ENCODE measurements around the gene TNF. TPM values are rescaled to one million over a fixed set of nuclear protein-coding genes. Genes with fewer than 3 reads are reported as not detected.

TNF gene
- not detected in 2 replicates for total RNA-seq

GRCh38 chr6:31575335-31575901 is at the start of gene TNF:
TSS of gene TNF (plus strand) at chr6:31575565. CDS start at chr6:31575742, 177 bp downstream.

GRCh38 chr6:31528821-31529328 is 46.5 kb upstream of the TNF start, which contains the start of gene MCCD1:
TSS of gene MCCD1 (plus strand) at chr6:31528962. CDS start at chr6:31529015, 53 bp downstream.

GRCh38 chr6:31541658-31542521 is 33.5 kb upstream of the TNF start, which contains the start of gene DDX39B:
TSS of gene DDX39B (minus strand) at chr6:31542003. CDS start at chr6:31540532, 1,471 bp downstream.

GRCh38 chr6:31546339-31546957 is 28.9 kb upstream of the TNF start, which contains the start of gene ATP6V1G2:
TSS of gene ATP6V1G2 (minus strand) at chr6:31546608. CDS start at chr6:31546559, 49 bp downstream.

GRCh38 chr6:31546958-31547726 is 28.2 kb upstream of the TNF start, which contains the start of gene NFKBIL1:
TSS of gene NFKBIL1 (plus strand) at chr6:31547608. CDS start at chr6:31547695, 87 bp downstream.

GRCh38 chr6:31572041-31572911 is 3.1 kb upstream of the TNF start, which contains the start of gene LTA:
TSS of gene LTA (plus strand) at chr6:31572289. CDS start at chr6:31572743, 454 bp downstream.

GRCh38 chr6:31582230-31582643 is 6.9 kb downstream of the TNF start, which contains the start of gene LTB:
TSS of gene LTB (minus strand) at chr6:31582424. CDS start at chr6:31582417, 7 bp downstream.

GRCh38 chr6:31586008-31586407 is 10.6 kb downstream of the TNF start, which contains the start of gene LST1:
TSS of gene LST1 (plus strand) at chr6:31586277. CDS start at chr6:31587300, 1,023 bp downstream.

GRCh38 chr6:31614684-31615578 is 39.6 kb downstream of the TNF start, which contains the start of gene AIF1:
TSS of gene AIF1 (plus strand) at chr6:31615234. CDS start at chr6:31615330, 96 bp downstream.

GRCh38 chr6:31620586-31621319 is 45.4 kb downstream of the TNF start, which contains the start of gene PRRC2A:
TSS of gene PRRC2A (plus strand) at chr6:31620715. CDS start at chr6:31622790, 2,075 bp downstream.

Other genes starting within 250 kb of the TNF start
- 39.8 and 53.1 TPM in 2 replicates for gene HLA-B, start 218.4 kb upstream of the TNF start, total RNA-seq
- 106 and 108 TPM in 2 replicates for gene MICA, start 172.0 kb upstream of the TNF start, total RNA-seq
- gene MICB, start 77.4 kb upstream of the TNF start, total RNA-seq, result 22.4 and 24.2 TPM in 2 replicates
- not detected in 2 replicates for gene MCCD1, start 46.6 kb upstream of the TNF start, total RNA-seq
- 498 and 551 TPM in 2 replicates for gene DDX39B, start 33.6 kb upstream of the TNF start, total RNA-seq
- 1.2 and 2.7 TPM in 2 replicates for gene ATP6V1G2, start 29.0 kb upstream of the TNF start, total RNA-seq
- 17.7 and 19.9 TPM in 2 replicates for gene NFKBIL1, start 28.0 kb upstream of the TNF start, total RNA-seq
- not detected in 2 replicates for gene LTA, start 3.3 kb upstream of the TNF start, total RNA-seq
- gene LTB, start 6.9 kb downstream of the TNF start, total RNA-seq, result not detected in 2 replicates
- gene LST1, start 10.7 kb downstream of the TNF start, total RNA-seq, result not detected in 2 replicates
- gene NCR3, start 17.4 kb downstream of the TNF start, total RNA-seq, result not detected in 2 replicates
- 0.15 TPM in 1 of 2 replicates, not detected in the other for gene AIF1, start 39.7 kb downstream of the TNF start, total RNA-seq
- 103 and 107 TPM in 2 replicates for gene PRRC2A, start 45.1 kb downstream of the TNF start, total RNA-seq
- gene BAG6, start 77.1 kb downstream of the TNF start, total RNA-seq, result 265 and 271 TPM in 2 replicates
- gene APOM, start 80.3 kb downstream of the TNF start, total RNA-seq, result 2.9 and 3.6 TPM in 2 replicates
- gene C6orf47, start 85.2 kb downstream of the TNF start, total RNA-seq, result 15.6 and 17.7 TPM in 2 replicates
- gene GPANK1, start 89.4 kb downstream of the TNF start, total RNA-seq, result 14.0 and 14.4 TPM in 2 replicates
- gene CSNK2B, start 90.5 kb downstream of the TNF start, total RNA-seq, result 316 and 357 TPM in 2 replicates
- gene LY6G5B, start 94.4 kb downstream of the TNF start, total RNA-seq, result 0.84 and 1.3 TPM in 2 replicates
- 1.0 and 2.2 TPM in 2 replicates for gene LY6G5C, start 105.5 kb downstream of the TNF start, total RNA-seq
- gene ABHD16A, start 127.8 kb downstream of the TNF start, total RNA-seq, result 23.5 and 25.1 TPM in 2 replicates
- gene LY6G6F, start 131.3 kb downstream of the TNF start, total RNA-seq, result not detected in 2 replicates
- not detected in 2 replicates for gene LY6G6D, start 139.8 kb downstream of the TNF start, total RNA-seq
- not detected in 2 replicates for gene LY6G6C, start 146.2 kb downstream of the TNF start, total RNA-seq
- not detected in 2 replicates for gene MPIG6B, start 147.8 kb downstream of the TNF start, total RNA-seq
- 56.0 and 63.8 TPM in 2 replicates for gene DDAH2, start 153.7 kb downstream of the TNF start, total RNA-seq
- gene CLIC1, start 161.0 kb downstream of the TNF start, total RNA-seq, result 974 and 1,027 TPM in 2 replicates
- gene MSH5, start 164.4 kb downstream of the TNF start, total RNA-seq, result 10.9 and 15.5 TPM in 2 replicates
- gene SAPCD1, start 187.1 kb downstream of the TNF start, total RNA-seq, result 3.2 and 5.8 TPM in 2 replicates
- gene VWA7, start 201.8 kb downstream of the TNF start, total RNA-seq, result 0.45 and 0.67 TPM in 2 replicates
- 90.6 and 111 TPM in 2 replicates for gene VARS1, start 220.2 kb downstream of the TNF start, total RNA-seq
- 133 and 134 TPM in 2 replicates for gene LSM2, start 231.4 kb downstream of the TNF start, total RNA-seq
- 0.30 and 0.50 TPM in 2 replicates for gene HSPA1L, start 239.7 kb downstream of the TNF start, total RNA-seq
- gene HSPA1A, start 240.0 kb downstream of the TNF start, total RNA-seq, result 56.3 and 60.4 TPM in 2 replicates